MM.1S (cell line): ENCODE measurements around the gene GRIN3B.

ENCODE experiments used
- EZH2 ChIP-seq: fragments of 300-600 bp; sonication (generic); optimal IDR thresholded peaks from 2 replicates; pipeline ENCODE3; 2017; ENCODE audit warnings: low read depth, mild to moderate bottlenecking, antibody characterized with exemption, low read length, mixed read lengths
- EZH2phosphoT487 ChIP-seq: fragments of 300-600 bp; sonication (generic); IDR thresholded peaks from 2 replicates; pipeline ENCODE4 v1.6.1; 2018; ENCODE audit warnings: antibody characterized with exemption, low read length
- TF ChIP-seq, protein P1 (sequence below): fragments of 300-600 bp; sonication (generic); IDR thresholded peaks from 2 replicates; pipeline ENCODE4 v1.5.1; 2016; ENCODE audit warnings: antibody characterized with exemption, low read length, mixed read lengths

DNA sequence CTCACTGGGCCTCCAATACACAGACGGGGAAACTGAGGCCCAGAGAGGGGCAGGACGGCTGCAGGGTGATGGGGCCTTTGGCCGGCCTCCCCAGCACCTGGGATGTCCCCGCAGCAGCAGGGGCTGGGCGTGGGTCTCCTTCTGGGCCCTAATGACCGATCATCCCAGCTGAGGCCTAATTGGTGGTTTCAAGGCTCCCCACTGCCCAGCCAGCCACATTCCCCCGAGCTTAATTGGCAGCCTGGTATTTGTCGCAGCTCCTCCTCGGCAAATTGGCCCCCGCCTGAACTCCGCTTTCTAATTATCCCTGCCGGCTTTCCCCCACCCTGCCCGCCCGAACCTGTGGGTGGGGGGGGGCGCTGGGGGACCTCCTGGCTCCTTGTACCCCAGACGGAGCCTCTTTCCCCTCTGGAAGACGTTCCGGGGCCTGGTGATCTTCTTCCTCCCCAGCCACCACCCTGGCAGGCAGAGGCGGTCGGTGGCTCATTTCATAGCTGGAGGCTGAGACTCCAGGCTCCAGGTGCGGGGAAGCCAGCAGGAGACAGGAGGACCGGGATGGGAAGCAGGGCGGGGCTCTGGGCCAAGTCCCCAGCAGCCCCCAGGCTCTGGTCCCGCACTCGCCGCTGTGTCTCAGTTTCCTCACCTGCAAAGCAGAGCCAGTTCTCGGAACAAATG is 43.3 kb upstream of the GRIN3B start:
- TF ChIP-seq, protein P1, sequence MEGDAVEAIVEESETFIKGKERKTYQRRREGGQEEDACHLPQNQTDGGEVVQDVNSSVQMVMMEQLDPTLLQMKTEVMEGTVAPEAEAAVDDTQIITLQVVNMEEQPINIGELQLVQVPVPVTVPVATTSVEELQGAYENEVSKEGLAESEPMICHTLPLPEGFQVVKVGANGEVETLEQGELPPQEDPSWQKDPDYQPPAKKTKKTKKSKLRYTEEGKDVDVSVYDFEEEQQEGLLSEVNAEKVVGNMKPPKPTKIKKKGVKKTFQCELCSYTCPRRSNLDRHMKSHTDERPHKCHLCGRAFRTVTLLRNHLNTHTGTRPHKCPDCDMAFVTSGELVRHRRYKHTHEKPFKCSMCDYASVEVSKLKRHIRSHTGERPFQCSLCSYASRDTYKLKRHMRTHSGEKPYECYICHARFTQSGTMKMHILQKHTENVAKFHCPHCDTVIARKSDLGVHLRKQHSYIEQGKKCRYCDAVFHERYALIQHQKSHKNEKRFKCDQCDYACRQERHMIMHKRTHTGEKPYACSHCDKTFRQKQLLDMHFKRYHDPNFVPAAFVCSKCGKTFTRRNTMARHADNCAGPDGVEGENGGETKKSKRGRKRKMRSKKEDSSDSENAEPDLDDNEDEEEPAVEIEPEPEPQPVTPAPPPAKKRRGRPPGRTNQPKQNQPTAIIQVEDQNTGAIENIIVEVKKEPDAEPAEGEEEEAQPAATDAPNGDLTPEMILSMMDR: no peak
- TF ChIP-seq EZH2phosphoT487 (no peak), EZH2 (no peak)
